ENCODE results near the gene ACTBL2. TPM values are rescaled to one million over a fixed set of nuclear protein-coding genes. Genes with fewer than 3 reads are reported as not detected.

Gene ACTBL2
- total RNA-seq, 1 experiment from 2014 or later = not detected

DNA sequence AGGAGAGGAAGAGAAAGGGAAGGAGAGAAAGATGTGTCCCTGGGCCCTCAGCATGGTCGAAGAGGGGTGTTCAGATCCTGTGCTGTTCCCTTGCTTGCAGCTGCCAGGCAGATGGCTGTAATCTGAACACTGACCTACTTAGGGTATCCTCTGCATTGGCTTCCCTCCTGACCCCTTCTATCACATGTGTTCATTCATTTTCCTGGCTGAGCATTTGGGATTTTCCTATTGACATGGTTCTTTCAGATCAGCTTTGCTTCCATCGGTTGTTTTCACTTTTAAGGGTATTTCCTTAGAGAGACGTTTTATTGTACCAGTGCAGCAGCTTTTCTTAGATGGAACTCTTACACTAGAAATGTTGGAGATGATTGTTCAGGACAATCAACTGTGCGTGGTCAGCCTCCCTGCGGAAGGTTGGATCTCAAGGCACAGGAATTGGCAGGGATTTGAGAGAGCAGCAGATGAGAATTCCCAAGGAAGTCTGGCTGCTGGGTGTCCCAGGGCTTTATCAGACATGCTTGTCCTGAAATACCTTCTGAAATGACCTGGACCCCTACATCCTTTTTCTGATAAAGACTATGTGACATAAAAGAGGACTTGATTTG is 26.0 kb downstream of the ACTBL2 start:
- H3K9me3 Mint-ChIP-seq (ENCODE audit: unreplicated experiment) = no peaks in the 10 kb centered on the region
- no TSS peak for BruUV-seq (replicated peaks)
- H3K4me3 Mint-ChIP-seq (ENCODE audit: unreplicated experiment) = no peak overlapping the region
- TF ChIP-seq, protein P1, sequence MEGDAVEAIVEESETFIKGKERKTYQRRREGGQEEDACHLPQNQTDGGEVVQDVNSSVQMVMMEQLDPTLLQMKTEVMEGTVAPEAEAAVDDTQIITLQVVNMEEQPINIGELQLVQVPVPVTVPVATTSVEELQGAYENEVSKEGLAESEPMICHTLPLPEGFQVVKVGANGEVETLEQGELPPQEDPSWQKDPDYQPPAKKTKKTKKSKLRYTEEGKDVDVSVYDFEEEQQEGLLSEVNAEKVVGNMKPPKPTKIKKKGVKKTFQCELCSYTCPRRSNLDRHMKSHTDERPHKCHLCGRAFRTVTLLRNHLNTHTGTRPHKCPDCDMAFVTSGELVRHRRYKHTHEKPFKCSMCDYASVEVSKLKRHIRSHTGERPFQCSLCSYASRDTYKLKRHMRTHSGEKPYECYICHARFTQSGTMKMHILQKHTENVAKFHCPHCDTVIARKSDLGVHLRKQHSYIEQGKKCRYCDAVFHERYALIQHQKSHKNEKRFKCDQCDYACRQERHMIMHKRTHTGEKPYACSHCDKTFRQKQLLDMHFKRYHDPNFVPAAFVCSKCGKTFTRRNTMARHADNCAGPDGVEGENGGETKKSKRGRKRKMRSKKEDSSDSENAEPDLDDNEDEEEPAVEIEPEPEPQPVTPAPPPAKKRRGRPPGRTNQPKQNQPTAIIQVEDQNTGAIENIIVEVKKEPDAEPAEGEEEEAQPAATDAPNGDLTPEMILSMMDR (IDR thresholded peaks at IDR 0.05; ENCODE audit: unreplicated experiment) = no peak
- H3K4me1 Mint-ChIP-seq (ENCODE audit: insufficient read depth, unreplicated experiment) = no peaks in the 10 kb centered on the region
- H3K27me3 Mint-ChIP-seq (ENCODE audit: insufficient read depth, unreplicated experiment) = no peaks in the 10 kb centered on the region
- DNase-seq (ENCODE audit: unreplicated experiment) = no peak
- intact Hi-C loops (cut with micrococcal nuclease) = no loop called here
- no peaks in the 10 kb centered on the region for H3K36me3 Mint-ChIP-seq (ENCODE audit: insufficient read depth, unreplicated experiment)
- CTCF ChIA-PET = interaction anchor here (0.7 to 1.3 kb wide), 3 partner anchors 73 to 322 kb away, joined by 3 read pairs; no protein-coding TSS in a partner anchor
- POLR2A ChIA-PET = interaction anchor here (0.6 to 0.8 kb wide), 2 partner anchors 8 to 13 kb away, joined by 3 to 5 read pairs; no protein-coding TSS in a partner anchor
- H3K27ac Mint-ChIP-seq (ENCODE audit: low read depth, unreplicated experiment) = no peak overlapping the region

DNA sequence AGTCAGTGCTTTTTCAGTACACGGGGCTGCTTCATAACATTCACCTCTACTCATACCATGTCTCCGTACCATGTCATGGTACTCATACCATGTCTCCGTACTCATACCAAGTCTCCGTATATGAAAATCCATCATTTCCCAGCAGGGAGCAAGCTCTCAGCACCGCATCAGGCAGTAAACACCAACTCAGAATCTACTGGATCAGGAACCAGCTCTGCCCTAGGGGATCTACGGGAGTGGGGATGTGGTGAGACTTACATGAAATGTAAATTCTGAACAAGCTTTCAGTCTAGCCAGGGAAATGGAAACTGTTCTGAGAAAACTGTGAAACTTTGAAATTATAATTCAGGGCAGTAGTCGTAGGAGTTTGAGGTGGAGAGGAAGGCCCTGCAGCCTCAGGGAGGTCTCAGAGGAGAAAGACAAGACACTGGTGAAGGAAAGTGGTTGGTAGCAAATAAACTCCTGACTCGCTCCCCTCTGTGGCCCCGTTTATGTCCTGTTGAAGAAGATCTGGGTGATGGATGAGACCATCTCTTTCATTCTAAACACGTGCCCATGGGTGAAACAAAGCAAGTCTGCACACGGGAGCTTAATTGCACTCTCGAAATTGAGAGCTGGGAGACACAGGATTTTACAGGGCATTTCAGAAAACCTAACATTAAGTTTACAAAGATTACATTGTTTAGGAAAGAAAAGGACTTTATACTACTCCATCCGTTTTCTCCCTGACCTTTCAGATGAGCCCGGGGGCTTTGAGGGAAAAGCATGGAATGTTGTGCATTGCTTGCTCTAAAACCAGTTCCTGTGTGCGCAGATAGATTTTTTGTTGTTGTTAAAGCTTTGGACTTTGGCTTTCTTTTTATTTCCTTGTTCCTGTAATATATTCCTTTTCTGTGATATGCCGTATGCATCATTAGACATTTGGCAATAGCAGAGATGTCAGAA is 26.8 kb downstream of the ACTBL2 start:
- BruUV-seq (replicated peaks) = no TSS peak
- Mint-ChIP-seq H3K36me3 (ENCODE audit: insufficient read depth, unreplicated experiment) (no peaks in the 10 kb centered on the region), H3K4me3 (ENCODE audit: unreplicated experiment) (no peak overlapping the region), H3K27me3 (ENCODE audit: insufficient read depth, unreplicated experiment) (no peaks in the 10 kb centered on the region), H3K9me3 (ENCODE audit: unreplicated experiment) (no peaks in the 10 kb centered on the region), H3K4me1 (ENCODE audit: insufficient read depth, unreplicated experiment) (peaks cover 8% of the 10 kb centered on the region), H3K27ac (ENCODE audit: low read depth, unreplicated experiment) (no peak overlapping the region)
- POLR2A ChIA-PET = interaction anchor here (0.5 to 0.7 kb wide), 3 partner anchors 14 to 343 kb away, joined by 3 read pairs; no protein-coding TSS in a partner anchor
- TF ChIP-seq, protein P1 (IDR thresholded peaks at IDR 0.05; ENCODE audit: unreplicated experiment) = no peak
- no peak for DNase-seq (ENCODE audit: unreplicated experiment)
- CTCF ChIA-PET = interaction anchor here (0.7 to 1.0 kb wide), 2 partner anchors 73 to 150 kb away, joined by 3 read pairs; no protein-coding TSS in a partner anchor
- intact Hi-C loops (cut with micrococcal nuclease) = no loop called here

DNA sequence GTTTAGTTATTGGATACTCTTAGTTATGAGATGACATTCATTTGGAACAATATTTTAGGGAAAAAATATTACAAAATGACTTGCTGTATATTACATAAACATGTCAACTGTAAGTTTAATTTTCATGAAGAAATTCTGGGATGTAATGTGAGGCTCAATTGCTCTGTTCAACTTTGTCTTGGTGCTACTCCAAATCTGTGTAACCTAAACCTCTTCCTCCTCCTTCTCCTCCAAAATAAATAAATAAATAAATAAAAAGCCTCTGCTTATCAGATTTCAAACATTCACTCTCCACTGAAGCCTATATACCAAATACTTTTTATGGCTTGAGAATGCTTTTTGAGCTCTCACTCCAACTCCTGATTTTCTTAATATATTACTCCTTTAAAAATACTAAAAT is 27.7 kb downstream of the ACTBL2 start:
- H3K9me3 Mint-ChIP-seq (ENCODE audit: unreplicated experiment) = peaks cover 5% of the 10 kb centered on the region
- DNase-seq (ENCODE audit: unreplicated experiment) = no peak
- H3K36me3 Mint-ChIP-seq (ENCODE audit: insufficient read depth, unreplicated experiment) = no peaks in the 10 kb centered on the region
- ChIA-PET CTCF (no interaction called here), POLR2A (interaction anchor here (0.5 kb wide), 1 partner anchor 342 kb away, joined by 3 read pairs; no protein-coding TSS in a partner anchor)
- intact Hi-C loops (cut with micrococcal nuclease) = no loop called here
- H3K4me3 Mint-ChIP-seq (ENCODE audit: unreplicated experiment) = no peak overlapping the region
- no TSS peak for BruUV-seq (replicated peaks)
- TF ChIP-seq, protein P1 (IDR thresholded peaks at IDR 0.05; ENCODE audit: unreplicated experiment) = no peak
- peaks cover 11% of the 10 kb centered on the region for H3K4me1 Mint-ChIP-seq (ENCODE audit: insufficient read depth, unreplicated experiment)
- no peak overlapping the region for H3K27ac Mint-ChIP-seq (ENCODE audit: low read depth, unreplicated experiment)
- H3K27me3 Mint-ChIP-seq (ENCODE audit: insufficient read depth, unreplicated experiment) = no peaks in the 10 kb centered on the region

DNA sequence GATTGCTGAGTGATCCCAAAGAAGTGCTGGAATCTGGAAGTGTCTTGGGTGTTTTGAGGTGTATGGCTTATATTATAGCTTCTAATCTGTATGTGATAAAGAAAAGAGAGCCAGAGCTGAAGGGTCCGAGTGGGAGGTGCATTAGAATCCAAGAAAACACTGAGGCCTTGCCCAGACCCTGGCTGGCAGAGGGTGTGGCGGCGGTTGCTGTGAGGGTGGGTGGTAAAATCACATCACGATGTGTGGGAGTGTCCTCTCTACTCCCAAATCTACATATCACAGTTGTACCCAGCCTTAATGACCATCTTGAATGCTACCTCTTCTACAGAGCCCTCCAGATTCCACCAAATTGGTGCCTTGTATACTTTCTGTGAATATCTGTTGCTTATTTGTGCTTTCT is 28.9 kb downstream of the ACTBL2 start:
- no peak for DNase-seq (ENCODE audit: unreplicated experiment)
- H3K36me3 Mint-ChIP-seq (ENCODE audit: insufficient read depth, unreplicated experiment) = no peaks in the 10 kb centered on the region
- TF ChIP-seq, protein P1 (IDR thresholded peaks at IDR 0.05; ENCODE audit: unreplicated experiment) = no peak
- H3K4me1 Mint-ChIP-seq (ENCODE audit: insufficient read depth, unreplicated experiment) = peaks cover 11% of the 10 kb centered on the region
- no peak overlapping the region for H3K27ac Mint-ChIP-seq (ENCODE audit: low read depth, unreplicated experiment)
- intact Hi-C loops (cut with micrococcal nuclease) = no loop called here
- no TSS peak for BruUV-seq (replicated peaks)
- ChIA-PET POLR2A (interaction anchor here (0.6 to 0.7 kb wide), 2 partner anchors 18 to 42 kb away, joined by 3 read pairs; no protein-coding TSS in a partner anchor), CTCF (no interaction called here)
- peaks cover 5% of the 10 kb centered on the region for H3K9me3 Mint-ChIP-seq (ENCODE audit: unreplicated experiment)
- no peaks in the 10 kb centered on the region for H3K27me3 Mint-ChIP-seq (ENCODE audit: insufficient read depth, unreplicated experiment)
- H3K4me3 Mint-ChIP-seq (ENCODE audit: unreplicated experiment) = no peak overlapping the region

Data from MCF 10A (cell line).